Activated CD4-positive, CD25-positive, alpha-beta regulatory T cell treated with anti-CD3 and anti-CD28 coated beads, Interleukin-2, amount 50 U/mL, for 16 hours (primary cell): Measurements from ENCODE around the gene ZFAND2A.
A peak's percentile ranks its signal among the peaks of the same experiment; 100 is the strongest.
"Not testable (repeated sequence)": the region's sequence is repeated elsewhere in the genome, so short reads cannot be mapped to it uniquely, and the experiment has no call there.

Source experiments
- DNase-seq: peaks from one replicate; pipeline ENCODE4 v3.0.0-alpha.2; 2020; ENCODE audit warnings: low read depth, low spot score

The ZFAND2A gene

DNA sequence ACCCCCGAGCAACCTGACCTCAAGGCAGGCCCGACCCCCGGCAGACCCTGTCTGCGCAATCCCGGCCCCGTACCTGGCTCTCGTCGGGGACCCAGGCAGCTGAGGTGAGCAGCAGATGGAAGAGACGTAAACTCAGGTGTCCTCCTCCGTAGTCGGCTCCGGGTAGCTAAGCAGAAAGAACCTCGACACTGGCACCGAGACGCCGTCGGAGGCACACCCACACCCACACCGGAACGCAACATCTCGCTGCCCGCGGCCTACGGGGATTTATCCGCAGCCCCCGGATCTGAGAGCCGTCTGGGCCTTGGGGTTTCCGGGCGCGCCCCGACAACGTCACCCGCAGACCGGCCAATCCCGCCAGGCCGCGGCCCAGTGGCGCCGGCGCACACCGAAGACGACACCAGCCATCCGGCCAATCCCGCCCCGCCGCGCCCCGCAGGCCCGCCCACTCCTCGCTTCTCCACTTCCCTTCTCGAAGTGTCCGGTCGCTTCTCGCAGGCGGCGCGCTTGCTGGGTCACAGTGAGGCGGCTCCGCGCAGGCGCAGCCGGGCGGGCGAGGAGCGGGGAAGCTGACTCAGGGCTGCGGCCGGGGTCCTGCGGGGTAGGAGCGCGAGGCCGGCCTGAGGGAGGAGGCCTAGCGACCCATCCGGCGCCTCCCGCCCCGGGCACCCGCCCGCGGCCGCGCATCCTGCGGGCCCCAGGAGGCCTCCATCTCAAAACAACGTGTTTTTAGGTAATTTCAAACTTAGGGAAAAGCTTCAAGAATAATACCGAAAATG lies at the start of gene ZFAND2A:
Gene ZFAND2A, minus strand, starts transcription at position 306 of the 779 bp plus-strand sequence. CDS start 1,984 bp downstream, outside the sequence.
- DNase-seq = peak; percentile 99

GRCh38 chr7:1209097-1209496 lies 49.1 kb upstream of the ZFAND2A start:
- DNase-seq = no peak

DNA sequence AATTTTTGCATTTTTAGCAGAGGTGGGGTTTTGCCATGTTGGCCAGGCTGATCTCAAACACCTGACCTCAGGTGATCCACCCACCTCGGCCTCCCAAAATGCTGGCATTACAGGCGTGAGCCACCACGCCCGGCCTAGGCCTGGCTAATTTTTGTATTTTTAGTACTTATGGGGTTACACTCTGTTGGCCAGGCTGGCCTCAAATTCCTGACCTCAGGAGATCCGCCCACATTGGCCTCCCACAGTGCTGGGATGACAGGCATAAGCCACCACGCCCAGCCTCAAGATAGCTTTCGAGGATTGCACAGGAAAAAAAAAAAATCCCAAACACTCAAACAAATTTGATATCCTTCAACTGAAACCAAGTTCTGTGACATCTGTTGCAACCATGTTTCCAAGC lies 45.7 kb upstream of the ZFAND2A start:
- DNase-seq = not testable (repeated sequence)

DNA sequence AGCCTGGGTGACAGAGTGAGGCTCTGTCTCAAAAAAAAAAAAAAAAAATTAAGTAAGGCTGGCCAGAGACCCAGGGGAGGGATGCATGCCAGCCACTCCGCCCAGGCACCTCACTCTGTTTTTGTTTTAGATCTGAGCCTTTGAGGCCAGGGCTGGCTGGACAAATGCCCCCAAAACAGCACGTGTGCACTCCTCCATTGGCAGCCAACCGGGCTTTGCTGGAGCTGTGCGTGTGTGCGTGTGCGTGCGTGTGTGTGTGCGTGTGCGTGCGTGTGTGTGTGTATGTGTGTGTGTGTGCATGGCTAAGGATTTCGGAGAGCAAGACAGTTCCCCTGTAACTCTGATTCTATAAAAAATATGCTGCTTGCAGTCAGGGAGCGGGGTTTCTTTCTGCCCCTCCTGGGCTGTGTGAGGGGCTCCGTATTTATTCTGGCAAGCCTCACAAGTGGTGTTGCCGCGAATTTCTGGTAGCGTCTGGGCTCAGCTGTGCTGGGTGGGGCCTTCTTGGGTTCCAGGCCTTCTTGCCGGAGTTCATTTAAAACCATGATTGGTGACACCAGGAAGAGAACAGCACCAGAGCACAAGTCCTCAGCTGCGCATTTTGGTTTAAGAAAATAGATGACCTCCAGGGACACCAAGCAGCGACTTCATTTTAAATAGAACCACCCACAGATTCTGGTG lies 44.6 kb upstream of the ZFAND2A start:
- DNase-seq = no peak

GRCh38 chr7:1202914-1203313 lies 42.9 kb upstream of the ZFAND2A start:
- not testable (repeated sequence) for DNase-seq

DNA sequence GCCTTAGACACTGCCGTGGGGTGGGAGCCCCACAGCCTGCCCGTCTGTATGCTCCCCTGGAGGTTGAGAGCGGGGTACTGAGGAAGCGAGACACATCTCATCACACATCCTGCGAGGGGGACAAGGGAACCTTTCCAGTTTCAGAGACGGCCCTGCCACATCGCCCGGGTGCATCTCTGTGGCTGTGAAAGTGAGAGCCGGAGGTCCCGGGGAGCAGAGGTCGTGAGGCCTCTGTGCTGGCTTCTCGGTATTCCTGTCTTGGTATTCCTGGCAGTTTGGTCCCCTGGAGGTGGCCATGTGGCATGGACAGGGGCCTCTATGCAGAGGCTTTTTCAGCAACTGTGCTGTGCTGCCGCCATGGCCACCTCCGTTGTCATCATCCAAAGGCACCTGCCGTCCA lies 41.9 kb upstream of the ZFAND2A start:
- no peak for DNase-seq

DNA sequence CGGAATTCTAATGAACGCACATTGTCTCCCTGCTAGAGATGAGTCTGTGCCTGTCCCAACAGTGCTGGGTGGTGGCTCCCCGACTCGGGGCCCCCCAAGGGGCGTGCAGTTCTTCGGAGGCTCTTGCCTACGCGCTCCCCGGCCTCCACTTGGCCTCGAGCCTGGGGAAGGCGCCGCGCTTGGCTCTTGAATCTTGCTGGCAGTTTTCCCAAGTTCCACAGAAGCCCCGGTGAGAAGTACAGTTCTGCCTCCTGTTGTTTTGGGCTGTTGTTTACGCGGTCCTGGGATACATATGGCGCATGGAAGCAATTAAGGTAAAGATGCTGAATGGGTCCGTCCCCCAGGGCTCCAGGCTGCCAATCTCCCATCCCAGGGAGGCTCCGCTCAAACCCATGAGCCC lies 40.0 kb upstream of the ZFAND2A start:
- DNase-seq = no peak

DNA sequence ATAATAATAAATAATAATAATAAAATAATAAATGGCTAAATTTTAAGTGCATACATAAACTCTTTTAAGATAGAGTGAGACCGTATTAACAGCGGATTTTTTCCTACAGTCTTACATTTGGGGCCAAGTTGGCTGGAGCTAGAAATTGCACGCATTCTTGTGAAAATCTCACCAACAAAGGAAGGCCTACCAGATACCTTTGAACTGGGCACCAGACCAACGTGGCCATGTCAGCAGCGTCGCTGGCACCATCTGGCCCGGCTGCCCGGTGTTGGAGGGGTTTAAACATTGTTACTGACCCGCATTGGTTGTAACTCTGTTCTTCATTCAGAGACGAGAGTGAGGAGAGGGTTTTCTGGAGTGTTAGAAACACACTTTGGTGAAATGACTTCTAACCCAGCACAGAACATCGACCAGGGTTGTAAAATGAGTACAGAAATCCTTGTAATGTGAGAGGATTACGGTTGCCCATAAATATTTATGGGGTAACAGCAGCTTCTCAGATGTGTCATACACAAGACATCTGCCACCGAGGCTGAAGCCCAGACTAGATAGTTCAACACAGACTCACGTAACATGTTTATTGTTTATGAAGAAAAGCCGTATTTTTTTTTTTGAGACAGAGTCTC lies 38.1 kb upstream of the ZFAND2A start:
- DNase-seq = no peak

DNA sequence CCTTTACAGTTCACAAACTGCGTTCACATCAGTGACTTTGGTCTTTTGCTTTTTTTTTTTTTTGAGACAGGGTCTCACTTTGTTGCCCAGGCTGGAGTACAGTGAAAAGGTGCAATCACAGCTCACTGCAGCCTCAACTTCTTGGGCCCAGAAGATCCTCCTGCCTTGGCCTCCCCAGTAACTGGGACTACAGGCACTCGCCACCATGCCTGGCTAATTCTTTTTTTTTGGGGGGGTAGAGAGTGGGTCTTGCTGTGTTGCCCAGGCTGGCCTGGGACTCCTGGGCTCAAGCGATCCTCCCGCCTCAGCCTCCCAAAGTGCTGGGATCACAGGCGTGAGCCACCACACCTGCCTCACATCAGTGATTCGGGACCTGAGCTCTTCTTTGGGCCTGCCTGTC lies 37.0 kb upstream of the ZFAND2A start:
- no peak for DNase-seq

- DNase-seq = not testable (repeated sequence)
These were observed 36.4 kb upstream of the ZFAND2A start for GRCh38 chr7:1196441-1196840.

- no peak for DNase-seq
These were observed 33.8 kb upstream of the ZFAND2A start for GRCh38 chr7:1193593-1194424.

DNA sequence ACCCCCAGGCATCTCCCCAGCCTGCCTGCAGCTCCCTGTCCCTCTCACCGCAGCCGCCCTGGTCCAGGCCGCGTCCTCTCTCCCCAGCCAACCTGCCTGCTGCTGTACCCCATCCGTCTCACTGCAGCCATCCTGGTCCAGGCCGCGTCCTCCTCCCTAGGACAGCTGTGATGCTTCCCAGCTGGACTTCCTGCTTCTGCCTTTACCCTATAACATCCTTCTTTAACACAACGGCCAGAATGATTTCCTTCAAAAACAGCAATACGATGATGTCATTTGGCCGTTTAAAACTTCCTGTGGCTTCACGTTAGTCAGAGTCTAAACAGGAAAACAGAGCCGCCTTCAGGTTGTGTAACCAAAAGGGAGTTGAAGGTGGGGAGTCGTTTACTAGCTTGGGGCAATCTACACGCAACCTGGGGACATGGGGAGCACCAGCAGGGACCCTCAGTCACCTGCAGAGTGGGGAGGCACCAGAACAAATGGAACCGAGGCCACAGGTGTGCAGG lies 32.2 kb upstream of the ZFAND2A start:
- no peak for DNase-seq

DNA sequence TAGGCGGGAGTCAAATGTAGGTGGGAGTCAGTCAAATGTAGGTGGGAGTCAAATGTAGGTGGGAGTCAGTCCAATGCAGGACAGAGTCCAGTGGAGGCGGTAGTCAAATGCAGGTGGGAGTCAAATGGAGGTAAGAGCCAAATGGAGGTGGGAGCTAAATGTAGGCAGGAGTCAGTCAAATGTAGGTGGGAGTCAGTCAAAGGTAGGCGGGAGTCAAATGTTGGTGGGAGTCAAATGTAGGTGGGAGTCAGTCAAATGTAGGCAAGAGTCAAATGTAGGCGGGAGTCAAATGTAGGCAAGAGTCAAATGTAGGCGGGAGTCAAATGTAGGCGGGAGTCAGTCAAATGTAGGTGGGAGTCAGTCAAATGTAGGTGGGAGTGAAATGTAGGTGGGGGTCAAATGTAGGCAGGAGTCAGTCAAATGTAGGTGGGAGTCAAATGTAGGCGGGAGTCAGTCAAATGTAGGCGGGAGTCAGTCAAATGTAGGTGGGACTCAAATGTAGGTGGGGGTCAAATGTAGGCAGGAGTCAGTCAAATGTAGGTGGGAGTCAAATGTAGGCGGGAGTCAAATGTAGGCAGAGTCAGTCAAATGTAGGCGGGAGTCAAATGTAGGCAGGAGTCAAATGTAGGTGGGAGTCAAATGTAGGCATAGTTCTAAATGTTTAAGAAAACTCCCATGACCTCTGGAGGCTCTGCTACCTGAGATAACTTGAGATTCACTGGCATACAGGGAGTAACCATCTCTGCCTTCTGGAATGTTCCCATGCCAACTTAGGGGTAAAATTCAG lies 30.2 kb upstream of the ZFAND2A start:
- DNase-seq = no peak

GRCh38 chr7:1188720-1189294 lies 28.8 kb upstream of the ZFAND2A start:
- DNase-seq = no peak

DNA sequence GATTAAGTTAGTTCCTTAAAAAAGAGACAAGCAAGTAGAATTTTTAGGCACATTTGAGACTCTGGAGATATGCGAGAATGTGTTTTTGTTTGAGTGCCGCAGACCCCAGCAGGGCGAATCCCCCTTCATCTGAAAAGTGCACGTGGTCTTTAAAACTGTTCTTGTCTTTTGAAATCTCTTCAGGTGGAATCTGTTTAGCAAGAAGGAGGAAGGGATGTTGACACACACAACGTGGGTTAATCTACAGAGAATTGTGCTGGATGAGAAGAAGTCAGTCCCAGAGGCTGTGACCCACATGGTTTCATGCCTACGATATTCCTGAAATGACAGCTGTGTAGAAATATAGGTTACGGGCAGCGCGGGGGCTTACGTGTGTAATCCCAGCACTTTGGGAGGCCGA lies 27.1 kb upstream of the ZFAND2A start:
- no peak for DNase-seq

- DNase-seq = no peak
These were observed 21.6 kb upstream of the ZFAND2A start for GRCh38 chr7:1181640-1182039.

DNA sequence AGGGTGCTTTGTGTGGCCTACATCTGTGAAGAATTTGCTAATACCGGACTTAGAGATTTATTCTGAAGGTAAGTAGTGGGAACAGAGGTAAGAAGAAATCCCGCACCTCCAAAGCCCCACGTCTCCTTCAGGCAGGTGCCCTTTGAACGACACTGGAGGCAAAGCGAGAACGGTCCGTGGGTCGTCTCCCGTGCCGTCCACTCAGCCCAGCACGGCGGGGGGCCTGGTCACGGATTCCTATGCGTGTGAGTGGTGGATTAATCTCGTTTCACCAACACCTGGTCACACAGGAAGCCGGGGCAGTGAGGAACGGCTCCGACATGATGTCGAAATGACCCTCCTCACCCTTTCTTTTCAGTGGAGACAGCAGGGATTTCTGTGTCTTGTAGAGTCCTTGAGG lies 21.0 kb upstream of the ZFAND2A start:
- DNase-seq = no peak

- peak; percentile 68 for DNase-seq
These were observed 16.9 kb upstream of the ZFAND2A start for GRCh38 chr7:1176891-1177373.

DNA sequence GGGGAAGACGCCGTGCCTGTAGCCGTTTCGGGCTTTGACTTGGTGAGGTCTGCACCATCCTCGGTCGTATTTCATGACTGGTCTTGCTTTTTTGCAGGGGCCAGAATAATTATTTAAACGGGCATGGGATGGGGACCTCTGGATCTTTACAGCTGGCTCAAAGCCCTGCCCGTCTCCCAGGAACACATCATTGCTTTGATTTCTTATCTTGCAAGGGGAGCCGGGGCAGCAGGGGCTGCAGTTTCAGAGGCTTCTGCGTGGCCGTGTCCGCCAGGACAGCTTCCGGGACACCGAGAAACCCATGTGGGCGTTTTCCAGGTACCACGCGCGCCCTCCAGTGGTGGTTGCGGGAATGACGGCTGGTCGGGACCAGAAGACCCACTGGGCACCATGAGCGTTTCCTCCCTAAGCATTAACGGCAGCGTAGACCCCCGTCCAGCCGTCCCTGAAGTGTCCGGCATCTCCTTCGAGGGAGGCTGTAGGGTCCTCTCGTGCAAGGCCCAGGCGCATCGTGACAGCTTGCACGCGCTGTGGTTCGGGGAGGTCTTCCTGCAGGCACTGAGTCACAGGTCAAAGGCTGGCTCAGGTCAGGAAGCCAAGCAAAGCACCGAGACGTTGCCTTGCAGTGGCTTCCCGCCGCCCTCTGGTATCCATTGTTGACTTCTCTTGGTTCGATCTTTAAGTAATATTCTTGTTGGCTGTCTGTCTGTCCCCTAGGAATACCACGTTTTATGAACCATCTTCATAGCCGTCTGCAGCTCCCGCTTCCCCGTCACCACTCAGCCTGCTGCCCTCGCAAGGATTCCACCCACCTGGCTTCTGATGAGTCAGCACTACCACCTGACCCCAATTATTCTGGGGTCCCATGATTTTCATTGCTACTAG lies 16.2 kb upstream of the ZFAND2A start:
- peak; percentile 56 for DNase-seq
